NCI-H1436 (cell line): ENCODE results near the gene PHAF1.

Source experiments
- DNase-seq: peaks from one replicate; lab custom pipeline; 2025; lab: John Stamatoyannopoulos, UW

The PHAF1 gene

DNA sequence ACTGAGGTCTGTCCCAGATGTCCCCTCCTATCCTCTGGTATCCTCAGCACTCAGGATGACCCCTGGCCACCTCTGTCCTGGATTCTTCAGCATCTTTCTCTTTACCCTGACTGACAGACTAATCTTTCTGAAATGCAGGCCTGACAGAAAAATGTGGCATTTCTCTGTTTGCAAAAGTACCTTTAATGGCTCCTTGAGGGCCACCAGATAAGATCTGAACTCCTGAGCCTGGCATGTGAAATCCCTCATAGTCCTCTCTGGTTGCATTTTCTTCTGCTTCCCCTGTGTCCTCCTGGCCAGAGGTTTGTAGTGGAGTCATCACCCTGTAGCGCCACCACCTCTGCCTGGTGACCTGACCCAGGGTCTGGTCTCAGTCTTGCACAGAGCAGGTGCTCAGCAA lies 87.1 kb downstream of the PHAF1 start:
- DNase-seq = no peak

GRCh38 chr16:67197704-67198103 lies 88.0 kb downstream of the PHAF1 start:
- no peak for DNase-seq
